Posterior cingulate gyrus (tissue), 11 donors: ENCODE data around the gene ROCK1.
A peak's percentile ranks its signal among the peaks of the same experiment; 100 is the strongest.

Source experiments
- DNase-seq, 10 donors: peaks; one replicate each; pipeline versions ENCODE4 v3.0.0 to v3.0.0-alpha.2; 2020 to 2021; ENCODE audit warnings: mixed read lengths in 3 of 10
- intact Hi-C: fragments of 100-400 bp; cut with DNase I; formaldehyde crosslinking; loops from one replicate; pipeline ENCODE4 v1.15.1; 2023

ROCK1 gene

DNA sequence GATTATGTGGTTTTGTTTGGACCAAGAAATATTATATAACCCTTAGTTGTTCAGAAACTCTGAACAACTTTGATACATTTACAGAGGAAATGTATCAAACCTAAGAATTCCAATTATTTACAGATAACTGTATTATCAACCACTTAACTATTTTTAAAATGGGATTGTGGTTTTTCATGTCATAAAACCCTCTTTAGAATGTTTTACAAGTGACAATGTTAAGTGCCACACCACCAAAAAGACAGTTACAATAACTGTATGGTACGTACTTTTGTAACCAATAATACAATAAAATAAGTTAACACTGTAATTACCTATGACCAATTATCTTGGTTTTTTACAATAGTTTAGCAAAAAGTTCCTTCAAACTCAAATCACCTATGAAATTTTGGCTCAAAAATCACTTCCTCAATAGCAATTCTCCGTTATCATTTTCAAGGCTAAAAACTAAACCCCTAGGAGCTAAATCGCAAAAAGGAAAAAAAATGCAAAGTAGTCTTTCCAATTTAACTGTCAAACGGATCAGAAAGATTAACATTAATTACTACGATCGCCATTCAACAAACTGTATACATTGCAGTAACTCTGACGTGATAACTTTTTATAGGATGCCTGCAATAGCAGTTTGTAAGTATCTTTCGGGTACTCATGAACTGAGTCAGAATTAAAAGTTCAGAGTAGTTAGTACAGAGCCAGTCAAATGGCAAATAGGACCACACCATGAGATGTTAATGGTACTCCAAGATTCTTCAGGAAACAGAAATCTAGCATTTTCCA lies 1.5 kb downstream of the ROCK1 start:
- intact Hi-C loops: loop anchor here (10.0 kb wide), 1 partner anchor 75 kb away; no protein-coding TSS in a partner anchor
- no peak for DNase-seq

DNA sequence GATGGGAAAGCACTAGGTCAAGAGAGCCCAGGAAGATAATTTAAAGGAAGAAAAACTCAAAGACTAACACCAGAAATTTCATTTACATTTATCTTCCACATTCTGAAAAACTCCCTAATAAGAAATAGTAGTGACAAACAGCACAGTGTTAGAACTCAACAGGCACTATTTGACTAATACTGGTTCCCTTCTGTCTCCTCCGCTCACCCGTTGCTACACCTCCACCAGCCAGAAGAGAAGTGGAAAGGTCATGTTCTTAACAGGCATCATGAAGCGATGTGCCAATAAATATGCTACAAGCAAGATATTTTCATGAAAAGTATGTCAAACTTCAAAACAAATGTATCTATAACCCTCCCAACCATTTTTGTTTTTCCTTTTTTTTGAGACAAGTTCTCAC lies 5.7 kb downstream of the ROCK1 start:
- intact Hi-C loops: loop anchor here (10.0 kb wide), 1 partner anchor 71 kb away; no protein-coding TSS in a partner anchor
- no peak for DNase-seq

DNA sequence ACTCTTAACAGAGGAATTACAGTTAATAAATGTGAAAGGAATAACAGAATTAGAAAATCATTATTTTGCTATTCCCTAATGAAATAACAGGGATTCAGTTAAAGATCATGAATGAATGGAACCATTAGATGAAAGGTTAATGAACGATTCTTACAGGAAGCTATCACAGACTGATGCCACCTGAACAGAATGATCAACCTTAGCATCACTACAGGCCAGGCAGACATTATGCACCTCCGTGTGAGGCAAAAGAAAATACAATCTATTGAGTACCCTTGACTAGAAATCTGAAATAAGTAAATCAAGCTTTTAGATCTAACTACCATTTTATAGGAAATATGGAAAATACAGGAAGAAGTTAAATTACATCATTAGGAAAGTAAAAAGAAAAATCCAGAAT lies 10.4 kb downstream of the ROCK1 start:
- intact Hi-C loops: loop anchor here (10.0 kb wide), 1 partner anchor 66 kb away; no protein-coding TSS in a partner anchor
- no peak for DNase-seq

DNA sequence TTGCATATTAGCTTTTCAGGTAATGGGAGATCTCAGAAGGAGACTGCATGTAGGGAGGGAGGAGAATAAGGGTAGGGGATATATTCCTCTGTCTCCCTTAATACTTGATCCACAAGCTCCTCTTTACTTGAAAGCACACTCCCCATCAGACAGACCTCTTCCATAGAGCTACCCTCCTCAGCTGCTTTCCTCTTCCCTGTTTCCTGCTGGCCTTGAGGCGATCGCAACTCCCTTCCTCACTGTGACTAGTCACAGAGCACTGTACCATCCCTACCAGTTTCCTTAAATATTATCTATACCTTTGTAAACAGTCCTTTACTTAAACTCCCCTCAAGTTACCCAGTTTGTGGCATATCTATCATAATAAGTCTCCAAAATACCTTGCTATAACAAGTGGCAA lies 10.9 kb downstream of the ROCK1 start:
- intact Hi-C loops: loop anchor here (10.0 kb wide), 1 partner anchor 66 kb away; no protein-coding TSS in a partner anchor
- no peak for DNase-seq

DNA sequence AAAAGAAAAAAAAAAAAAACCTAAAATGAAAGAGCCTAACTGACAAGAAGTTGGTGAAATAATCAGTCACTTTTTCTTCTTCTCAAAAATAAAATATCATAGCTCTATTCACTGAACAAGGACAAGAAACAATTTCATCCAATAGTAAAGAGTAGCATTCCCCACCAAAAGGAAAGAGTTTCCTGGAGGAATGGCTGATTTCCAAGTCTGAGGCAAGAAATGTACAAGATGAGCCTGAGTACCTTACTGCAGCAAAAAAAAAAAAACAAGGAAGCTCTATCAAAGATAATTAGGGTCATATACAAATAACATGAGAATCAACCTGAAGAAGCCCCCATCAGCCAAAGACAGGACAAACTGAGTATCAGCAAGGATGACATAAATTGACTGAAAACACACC lies 11.5 kb downstream of the ROCK1 start:
- intact Hi-C loops: loop anchor here (10.0 kb wide), 1 partner anchor 65 kb away; no protein-coding TSS in a partner anchor
- no peak for DNase-seq

DNA sequence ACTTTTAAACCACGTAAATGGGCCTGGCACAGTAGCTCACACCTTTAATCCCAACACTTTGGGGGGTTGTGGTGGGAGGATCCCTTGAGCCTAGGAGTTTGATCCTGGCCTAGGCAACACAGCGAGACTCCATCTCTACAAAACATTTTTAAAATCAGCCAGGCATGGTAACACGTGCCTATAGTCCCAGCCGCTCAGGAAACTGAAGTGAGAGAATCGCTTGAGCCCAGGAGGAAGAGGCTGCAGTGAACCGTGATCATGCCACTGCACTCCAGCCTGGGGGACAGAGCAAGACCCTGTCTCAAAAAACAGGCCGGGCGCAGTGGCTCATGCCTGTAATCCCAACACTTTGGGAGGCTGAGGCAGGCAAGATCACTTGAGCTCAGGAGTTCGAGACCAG lies 12.2 kb downstream of the ROCK1 start:
- peak in 1 of 10 donors; percentile 62 for DNase-seq
- intact Hi-C loops: no loop called here

DNA sequence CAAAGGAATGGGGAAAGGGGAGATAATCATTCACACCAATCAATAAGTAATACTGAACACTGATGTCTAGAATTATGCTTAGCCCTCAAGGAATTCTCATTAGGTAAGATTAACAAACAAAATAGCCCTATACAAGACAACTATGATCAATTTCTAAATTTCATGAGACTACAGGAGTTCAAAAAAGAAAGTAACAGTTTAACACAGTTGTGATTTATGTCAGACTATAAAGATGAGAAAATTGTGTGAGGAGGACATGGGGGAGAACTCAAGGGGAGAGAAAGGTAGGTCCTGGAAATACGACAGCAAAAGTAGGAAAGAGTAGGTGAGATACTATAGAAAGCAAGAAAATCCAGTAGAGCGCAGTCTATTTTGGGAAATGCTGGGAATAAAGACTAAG lies 14.9 kb downstream of the ROCK1 start:
- intact Hi-C loops: no loop called here

DNA sequence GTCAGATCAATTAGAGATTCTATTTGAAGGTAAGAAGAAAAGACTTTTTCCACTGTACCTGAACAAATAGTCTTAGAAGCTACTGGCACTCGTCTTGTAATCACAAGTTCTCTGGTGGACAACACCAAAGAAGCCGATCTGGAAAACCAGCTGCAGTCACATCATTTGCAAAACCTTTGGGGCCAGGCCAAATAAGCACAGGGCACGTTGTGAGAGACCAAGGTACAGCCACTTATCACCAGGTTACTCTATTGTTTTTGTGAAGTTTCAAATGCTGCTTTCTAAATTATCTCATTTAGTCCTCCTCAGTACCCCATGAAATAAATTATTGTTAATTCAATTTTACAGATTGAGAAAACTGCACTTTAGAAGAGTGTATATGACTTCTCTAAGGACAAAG lies 18.5 kb downstream of the ROCK1 start:
- intact Hi-C loops: no loop called here
- DNase-seq: no peak

More for the DNA sequence above, 14.9 kb downstream of the ROCK1 start:
- no peak for DNase-seq

DNA sequence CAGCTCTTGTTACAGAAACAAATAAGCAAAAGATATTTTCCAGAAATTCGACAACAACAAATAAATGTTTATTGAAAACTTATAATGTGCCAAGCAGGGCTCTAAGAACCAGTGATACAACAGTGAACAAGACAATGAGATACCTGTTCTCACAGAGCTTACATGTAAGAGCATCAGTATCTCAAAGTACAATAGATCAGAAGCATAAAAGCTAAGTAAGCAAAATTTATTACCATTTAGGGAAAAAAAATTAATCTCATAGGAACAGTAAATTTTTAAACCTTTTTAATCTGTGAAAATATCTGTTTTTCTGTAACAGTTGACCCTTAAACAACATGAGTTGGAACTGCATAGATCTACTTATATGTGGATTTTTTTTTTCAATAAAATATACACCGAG lies 20.9 kb downstream of the ROCK1 start:
- DNase-seq: no peak
- intact Hi-C loops: no loop called here

DNA sequence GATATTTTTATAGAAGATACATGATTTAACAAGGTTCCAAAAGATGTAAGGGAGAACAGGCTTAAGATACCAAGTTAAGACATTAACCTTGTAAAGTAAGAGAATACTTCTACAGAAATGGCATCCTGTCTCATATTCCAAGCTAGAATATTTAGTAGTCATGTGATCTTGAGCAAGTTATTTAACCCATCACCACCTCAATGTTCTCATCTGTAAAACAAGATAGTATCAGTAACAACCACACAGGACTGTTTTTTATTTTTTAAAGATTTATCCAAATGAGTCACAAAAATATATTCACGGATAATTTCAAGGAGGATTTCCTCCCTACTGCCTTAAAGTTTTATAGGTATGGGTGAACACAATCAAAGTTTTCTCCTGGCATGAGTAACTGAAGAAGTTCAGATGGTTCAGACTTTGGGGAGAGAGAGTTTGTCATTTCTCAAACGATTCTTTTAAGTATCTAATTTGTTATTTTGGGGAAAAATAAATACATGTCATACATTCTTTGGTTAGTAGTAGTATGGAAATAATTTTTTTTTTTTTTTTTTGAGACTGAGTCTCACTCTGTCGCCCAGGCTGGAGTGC lies 25.9 kb downstream of the ROCK1 start:
- intact Hi-C loops: no loop called here
- DNase-seq: no peak

DNA sequence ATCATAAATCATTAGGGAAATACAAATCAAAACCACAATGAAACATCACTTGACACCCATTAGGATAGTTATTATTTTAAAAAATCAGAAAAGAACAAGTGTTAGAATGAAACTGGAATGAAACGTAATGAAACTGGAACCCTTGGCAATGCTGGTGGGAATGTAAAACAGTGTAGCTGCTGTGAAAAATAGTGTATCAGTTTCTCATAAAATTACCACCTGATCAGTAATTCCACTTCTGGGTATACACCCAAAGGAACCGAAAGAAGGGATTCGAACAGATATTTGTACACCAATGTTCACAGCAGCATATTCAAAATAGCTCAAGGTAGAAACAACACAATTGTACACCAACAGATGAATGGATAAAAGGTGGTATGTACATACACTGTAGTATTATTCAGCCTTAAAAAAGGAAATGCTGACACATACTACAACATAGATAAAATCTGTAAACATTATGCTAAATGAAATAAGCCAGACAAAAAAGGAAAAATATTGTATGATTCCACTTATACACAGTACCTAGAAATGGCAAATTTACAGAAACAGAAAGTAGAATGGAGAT lies 27.0 kb downstream of the ROCK1 start:
- no peak for DNase-seq
- intact Hi-C loops: no loop called here

DNA sequence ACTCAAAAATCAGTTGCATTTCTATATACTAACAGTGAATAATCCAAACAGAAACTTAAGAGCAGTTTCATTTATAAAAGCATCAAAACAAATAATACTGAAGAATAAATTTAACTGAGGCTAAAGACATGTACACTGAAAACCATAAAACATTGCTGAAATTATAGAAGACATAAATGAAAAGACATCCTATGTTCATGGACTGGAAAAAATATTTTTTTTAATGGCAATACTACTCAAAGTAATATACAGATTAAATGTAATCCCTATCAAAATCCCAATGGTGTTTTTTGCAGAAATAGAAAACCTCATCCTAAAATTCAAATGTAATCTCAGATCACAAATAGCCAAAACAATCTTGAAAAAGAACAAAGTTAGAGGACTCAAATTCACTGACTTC lies 28.6 kb downstream of the ROCK1 start:
- intact Hi-C loops: no loop called here
- DNase-seq: no peak

DNA sequence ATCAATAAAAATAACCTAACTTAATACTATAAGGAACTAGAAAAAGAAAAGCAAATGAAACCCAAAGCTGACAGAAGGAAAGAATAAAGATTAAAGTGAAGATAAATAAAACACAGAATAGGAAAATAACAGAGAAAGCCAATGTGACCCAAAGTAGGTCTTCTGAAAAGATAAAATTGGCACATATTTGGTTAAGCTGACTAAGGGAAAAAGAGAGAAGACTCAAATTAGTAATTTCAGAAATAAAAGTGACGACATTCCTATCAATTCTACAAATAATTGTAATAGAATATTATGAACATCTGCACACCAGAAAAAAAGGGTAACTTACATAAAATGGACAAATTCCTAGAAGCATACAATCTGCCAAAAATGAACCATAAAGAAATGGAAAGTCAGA lies 30.2 kb downstream of the ROCK1 start:
- intact Hi-C loops: no loop called here

DNA sequence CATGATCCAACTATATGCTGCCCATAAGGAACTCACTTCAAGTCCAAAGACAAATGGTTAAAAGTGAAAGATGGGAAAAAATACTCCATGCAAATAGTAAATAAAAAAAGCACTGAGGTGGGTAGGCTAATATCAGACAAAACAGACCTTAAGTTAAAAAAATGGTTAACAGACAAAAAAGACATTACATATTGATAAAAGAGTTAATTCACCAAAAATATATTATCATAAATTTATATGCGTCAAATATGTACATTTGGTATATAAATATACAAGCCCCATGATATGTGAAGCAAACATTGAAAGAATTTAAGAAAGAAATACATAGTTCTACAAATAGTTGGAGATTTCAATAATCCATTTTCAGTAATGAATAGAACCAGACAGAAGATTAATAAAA lies 31.0 kb downstream of the ROCK1 start:
- intact Hi-C loops: no loop called here
- no peak for DNase-seq

More for the DNA sequence above, 30.2 kb downstream of the ROCK1 start:
- DNase-seq: no peak

DNA sequence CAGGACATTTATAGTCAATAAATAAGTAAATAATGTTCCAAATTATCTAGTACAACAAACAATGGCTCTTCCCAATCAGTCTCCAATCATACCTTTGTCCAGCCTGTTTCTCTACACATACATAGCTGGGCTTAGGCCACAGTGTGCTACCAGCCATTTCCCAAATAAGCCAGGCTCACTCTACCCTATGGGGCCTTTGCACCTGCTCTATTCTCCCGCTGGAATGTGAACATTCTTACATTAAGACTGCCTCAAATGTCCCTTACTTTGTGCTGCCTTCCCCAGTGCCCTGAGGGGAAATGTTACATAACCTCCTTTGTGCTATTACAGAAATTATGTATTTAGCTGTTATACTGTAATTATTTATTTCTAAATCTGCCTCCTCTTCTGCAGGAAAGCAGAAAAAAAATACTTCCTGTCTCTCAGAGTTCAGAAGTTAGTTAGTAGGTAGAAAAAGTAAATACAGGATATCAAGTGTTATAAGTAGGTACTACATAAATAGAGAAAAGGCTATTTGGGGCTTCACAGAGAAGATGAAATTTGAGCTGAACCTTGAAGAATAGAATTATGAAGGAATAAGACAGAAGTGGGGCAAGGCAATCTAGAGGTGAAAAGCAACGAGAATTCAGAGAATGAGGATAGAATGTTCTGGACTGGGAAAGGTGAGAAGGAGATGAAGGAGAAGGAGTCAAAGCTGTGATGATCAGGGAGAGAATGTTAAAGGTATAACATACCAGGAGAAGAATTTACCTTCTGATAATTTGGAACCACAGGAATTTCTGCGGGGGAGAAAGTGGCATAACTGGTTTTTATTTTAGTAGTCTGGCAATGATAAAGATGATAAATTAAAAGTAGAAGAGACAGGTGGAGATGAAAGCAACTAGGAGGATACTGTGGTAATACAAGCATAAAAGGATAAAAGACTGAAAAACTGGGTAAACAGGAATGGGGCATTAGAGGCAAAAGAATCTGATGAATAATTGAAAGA lies 37.0 kb downstream of the ROCK1 start:
- DNase-seq: no peak
- intact Hi-C loops: no loop called here

DNA sequence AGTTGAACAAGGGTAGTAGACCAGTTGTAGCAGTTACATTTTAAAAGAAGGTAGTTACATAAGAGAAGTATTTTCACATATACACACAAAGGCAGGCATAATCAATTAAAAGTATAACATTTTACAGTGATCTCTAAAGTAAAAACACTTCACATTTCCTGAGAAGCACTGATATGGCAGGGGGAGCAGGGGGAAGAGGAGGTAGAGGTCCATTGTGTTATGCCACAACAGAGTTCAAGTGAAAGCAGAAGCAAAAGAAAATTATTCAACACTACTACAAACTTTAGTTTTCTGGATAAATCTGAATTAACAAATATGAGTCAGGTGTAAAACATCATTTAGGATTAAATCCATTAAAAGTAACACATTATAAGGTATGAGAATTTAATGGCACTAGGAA lies 38.4 kb downstream of the ROCK1 start:
- intact Hi-C loops: no loop called here
- DNase-seq: no peak

DNA sequence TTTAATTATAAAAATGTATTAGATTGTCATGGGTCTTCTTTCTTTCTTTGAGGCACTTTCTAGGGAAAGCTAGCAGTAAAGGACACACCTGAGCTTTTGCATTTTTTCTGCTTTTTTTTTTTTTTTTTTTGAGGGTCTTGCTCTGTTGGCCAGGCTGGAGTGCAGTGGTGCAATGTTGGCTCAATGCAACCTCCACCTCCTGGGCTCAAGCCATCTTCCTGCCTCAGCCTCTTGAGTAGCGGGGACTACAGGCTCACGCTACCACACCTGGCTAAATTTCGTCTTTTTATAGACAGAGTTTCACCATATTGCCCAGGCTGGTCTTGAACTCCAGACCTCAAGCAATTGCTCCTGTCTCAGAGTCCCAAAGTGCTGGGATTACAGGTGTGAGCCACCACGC lies 40.5 kb downstream of the ROCK1 start:
- intact Hi-C loops: no loop called here
- no peak for DNase-seq

DNA sequence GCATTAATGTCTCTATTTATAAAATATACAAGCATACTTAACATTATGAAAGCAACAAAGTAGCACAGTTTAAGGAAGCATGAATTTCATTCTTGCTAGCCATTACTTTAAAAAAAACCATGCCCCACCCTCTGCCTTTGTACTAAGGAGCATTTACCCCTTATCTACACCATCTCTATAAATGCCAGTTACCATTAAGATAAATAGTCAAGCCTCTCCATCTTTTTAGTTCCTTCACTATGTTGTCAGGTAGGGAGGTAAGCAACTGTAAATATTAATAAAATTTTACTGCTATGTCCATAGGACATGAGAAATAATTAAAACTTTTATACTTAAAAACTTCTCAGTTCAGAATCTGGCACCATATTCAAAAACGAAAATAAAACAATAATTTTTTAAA lies 42.1 kb downstream of the ROCK1 start:
- intact Hi-C loops: no loop called here
- DNase-seq: no peak

DNA sequence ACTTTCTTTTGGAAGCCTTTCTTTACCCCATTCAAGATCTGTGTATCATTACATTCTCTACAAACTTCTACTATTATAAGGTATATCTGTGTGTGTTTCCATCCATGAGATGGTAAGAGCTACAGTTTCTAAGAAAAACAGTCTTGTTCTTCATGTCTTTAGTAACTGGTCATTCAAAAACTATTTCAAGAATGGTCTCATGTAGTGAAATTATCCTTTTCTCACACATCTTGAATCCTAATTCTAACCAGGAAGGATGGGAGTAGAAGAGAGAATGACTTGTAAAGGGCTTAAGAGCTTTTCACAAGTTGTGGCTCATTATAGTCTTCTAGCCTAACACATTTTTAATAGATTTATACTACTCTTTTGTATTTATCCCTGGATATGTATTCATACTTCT lies 47.3 kb downstream of the ROCK1 start:
- no peak for DNase-seq

DNA sequence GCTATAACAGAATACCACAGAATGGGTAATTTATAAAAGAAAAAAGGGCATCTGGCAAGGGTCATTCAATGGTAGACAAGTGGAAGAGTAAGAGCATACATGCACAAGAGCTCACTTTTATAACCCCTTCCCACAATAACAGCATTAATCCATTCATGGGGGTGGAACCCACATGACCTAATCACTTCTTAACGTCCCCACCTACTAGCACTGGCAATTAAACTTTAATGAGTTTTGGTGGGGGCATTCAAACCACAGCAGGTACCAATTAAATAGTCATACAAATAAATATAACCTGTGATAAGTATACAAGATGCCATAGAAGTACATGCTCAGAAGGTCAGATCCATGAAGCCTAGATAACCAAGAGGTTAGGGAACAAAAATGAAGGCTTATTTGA lies 48.6 kb downstream of the ROCK1 start:
- intact Hi-C loops: no loop called here
- DNase-seq: no peak

More for the DNA sequence above, 47.3 kb downstream of the ROCK1 start:
- intact Hi-C loops: no loop called here

DNA sequence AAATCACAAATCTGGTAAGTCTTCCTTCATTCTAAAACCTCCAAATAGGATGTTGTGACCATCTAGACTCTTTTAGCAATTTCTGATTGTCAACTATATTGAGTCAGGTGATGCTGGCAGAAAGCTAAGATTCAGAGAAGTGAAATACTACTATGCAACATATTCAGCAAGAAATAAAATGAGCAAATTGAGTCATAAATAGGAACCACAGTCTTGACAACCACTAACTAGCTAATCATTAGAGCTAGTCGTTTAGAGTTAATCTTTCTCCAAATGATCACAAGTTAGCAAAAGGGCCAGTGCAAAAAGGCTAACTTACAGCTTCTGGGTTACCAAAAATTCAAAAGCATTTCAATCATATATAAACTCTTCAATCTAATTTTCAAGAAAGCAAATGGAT lies 54.5 kb downstream of the ROCK1 start:
- DNase-seq: no peak
- intact Hi-C loops: no loop called here
